Measurements from ENCODE around the gene TCERG1L. TPM values are rescaled to one million over a fixed set of nuclear protein-coding genes. Genes with fewer than 3 reads are reported as not detected.

The TCERG1L gene
- total RNA-seq, 1 donor from 2014 or later: not detected

DNA sequence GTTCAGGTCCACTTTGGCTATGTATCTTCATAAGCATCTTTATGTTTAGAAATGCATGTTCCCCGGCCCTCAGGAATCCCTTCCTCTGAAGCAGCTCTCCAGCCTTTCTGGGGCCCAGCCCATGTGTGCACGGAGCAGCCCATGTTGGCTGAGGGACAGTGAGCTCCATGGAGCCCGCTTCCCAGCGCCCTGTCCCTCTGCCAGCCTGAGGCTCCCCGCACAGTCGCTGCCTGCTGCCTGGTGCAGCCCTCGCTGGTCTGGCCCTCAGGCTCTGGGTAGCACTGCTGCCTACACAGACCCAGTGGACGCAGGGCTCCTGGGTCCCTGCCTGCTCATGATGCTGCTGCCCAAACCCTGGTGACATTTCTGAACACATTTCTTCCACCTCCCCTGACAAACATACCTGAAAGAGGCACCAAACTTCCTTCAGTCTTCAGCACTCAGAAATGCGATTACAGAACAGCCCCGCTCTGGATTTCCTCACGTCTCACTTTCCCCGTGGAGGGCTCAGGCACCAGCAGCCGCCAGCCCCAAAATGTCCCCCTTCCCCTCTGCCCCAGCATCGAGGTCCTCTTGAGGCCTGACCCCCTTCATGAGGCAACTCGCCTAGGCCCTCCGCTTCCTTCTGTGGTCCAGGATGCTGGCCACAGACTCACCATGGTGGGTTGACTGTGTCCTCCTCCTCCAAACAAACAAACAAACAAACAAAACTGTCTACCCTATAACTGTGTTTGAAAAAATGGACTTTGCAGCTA lies 5.0 kb upstream of the TCERG1L start:
- no peak for DNase-seq (ENCODE audit: low read depth)

DNA sequence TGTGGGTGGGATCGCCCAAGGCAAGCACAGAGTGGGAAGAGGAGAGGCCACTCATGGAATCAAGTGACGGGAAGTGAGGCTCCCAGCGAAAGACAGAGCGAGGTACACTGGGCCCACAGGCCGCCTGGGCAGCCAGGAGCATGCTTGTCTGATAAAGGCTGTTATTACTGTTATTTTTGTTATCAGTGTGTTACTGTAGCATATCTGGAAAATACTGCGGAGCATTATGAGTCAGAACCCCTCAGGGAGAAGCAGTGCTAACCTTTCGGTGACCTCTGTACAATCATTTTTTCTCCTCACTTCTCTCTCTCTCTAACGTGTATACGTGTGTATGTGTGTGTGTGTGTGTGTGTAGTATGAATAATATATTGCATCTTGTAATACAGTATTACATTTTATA lies 3.8 kb upstream of the TCERG1L start:
- no peak for DNase-seq (ENCODE audit: low read depth)

DNA sequence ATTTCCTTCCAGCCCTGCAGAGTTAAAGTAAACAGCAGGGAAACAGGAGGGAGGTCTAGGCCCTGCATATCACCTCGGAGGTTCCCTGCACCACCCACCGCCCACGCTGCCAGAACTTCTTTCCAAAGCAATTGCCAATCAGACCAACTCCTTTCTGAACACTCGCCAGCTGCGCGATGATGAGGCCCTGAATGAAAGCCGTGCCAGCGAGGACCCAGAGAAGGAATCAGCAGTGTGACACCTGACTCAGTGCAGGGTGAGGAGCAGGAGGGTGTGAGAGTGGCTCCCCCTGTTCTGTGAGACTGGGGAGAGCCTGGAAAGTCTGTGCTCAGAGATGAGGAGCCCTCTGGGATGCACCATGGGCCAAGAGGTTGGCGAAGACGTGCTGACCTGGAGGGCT lies 3.3 kb upstream of the TCERG1L start:
- no peak for DNase-seq (ENCODE audit: low read depth)

DNA sequence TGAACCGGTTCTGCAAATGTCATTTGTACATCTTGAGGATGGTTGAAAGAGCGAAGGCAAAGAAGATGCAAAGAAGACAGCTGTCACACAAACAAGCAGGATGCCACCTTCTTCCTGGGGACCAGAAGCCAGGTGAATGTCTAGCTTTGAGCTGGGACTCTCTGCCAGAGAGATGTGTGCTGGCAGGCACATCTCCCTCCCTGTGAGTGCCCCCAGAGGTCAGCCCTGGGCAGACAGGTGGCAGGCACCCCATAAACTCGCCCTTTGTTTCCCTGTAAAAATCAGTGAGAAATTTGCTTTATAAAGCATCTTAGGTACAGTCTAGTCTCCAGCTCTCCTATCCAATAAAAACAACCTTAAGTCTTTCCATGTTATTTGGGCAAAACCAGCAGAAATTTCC lies 2.6 kb upstream of the TCERG1L start:
- no peak for DNase-seq (ENCODE audit: low read depth)

DNA sequence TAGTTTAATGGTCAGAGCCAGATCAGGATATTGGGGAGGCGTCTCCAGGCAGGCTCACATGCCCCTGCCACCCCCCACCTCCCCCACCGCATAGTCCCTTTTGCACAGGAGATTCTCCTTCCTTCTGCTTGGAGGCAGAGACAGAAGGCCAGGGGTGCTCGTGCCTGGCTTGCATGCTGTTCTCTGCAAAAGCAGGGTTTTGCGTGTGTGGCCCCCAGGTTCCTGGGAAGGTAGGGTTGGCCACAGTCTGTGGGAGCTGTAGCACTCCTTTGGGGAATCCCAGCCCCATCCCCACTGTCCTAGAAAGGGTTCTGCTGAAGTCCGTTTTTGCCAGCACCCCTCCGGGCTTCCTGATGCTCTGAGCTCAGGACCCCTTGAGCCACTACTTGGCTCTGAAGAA lies 1.9 kb upstream of the TCERG1L start:
- DNase-seq (ENCODE audit: low read depth): no peak

DNA sequence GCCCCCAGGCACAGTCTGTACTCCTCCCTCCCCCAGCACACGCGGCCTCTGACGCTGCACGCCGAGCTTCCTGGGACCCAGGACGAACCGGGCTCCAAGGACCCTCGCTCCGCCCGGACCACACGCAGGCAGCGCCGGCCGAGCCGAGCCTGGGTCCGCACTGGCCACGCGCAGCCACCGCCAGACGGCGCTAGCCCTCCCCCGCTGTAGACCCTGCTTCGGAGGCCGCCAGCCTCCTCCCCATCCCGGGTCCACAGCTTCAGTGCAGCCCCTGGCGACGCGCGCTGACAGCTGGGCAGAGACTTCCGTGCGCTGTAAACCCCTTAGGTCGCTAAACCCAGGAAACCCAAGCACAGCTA lies 936 bp upstream of the TCERG1L start:
- no peak for DNase-seq (ENCODE audit: low read depth)

DNA sequence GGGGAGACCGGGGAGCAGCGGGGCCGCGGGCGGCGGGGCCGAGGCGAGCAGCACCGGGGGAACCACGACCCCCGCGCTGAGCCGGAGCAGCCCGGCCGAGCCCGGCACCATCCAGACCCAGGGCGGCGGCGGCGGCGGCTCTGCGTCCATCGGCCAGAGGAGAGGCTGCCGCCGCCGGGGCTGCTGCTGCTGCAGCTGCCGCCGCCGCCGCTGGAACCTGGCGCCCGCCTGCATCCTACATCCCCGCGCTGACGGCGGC lies 190 bp downstream of the TCERG1L start:
- DNase-seq (ENCODE audit: low read depth): no peak

DNA sequence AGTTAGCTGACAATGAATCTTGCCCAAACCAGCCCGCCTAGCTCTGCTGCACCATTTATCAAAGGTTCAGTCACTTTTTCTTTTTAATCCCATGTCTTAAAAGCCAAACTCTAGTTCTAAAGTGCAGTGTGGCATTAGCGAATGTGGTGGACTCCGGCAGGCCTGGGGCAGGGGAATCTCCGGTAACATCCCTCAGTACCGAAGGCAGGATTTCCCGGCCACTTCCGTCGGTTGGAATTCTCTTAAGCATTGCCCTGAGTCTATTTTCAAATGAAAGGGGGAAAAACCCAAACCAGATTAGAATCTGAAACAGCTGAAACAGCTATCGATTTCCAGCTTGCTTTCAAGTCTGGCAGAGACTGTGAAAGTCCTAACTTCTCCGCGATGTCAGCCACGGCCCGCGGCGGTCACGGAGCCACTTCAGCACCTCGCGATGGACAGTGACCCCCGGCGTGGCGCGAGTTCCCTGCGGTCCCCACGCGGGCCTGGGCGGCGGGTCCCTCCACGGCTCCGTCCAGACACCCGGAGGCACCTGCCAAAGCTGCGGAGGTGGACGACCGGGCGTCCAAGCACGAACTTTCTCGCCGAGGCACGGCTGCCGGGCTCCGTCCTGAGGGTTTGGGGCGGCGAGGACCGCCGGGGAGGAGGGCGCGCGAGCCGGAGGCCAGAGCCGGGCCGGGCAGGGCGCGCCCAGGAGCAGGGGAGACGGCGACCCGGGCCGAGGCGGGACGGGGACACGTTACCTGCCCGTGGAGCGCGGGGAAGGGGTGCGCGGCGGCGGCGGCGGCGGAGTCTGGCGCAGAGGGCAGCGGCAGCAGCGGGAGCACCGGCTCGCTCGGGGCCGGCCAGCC lies 745 bp downstream of the TCERG1L start:
- DNase-seq (ENCODE audit: low read depth): no peak

DNA sequence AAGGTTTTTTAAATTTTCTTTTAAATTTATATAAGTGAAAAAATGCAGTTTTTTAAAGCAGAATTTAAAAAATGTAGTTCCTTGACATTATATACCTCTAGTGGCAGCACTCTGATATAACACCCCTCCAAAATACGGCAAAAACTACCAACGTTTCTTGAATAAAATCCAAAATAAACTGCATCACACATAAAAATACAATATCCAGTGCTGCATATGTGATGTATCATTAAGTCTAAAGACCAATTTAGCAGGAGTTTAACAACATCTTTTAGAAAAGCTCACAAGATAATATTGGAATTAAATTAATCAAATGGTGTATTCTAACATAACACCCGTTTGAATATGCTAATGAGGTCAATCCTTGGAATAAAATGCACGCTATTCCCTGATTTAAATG lies 1.4 kb downstream of the TCERG1L start:
- no peak for DNase-seq (ENCODE audit: low read depth)

DNA sequence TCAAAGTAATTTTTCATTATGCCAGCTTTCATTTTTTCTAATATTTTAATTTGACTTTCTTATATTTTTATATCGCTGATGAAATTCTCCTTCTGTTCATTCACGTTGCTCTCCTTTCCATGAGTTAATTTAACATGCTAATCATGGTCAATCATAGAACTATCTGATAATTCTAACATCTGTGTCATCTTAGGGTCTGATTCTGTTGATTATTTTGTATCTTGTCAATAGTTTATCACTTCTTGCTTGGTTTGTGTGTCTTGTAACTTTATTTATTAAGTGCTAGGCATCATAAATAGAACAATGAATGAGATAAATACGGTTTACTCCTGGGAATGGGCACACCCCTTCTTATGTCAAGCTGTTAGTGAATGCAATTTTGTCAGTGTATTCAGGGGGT lies 11.0 kb downstream of the TCERG1L start:
- DNase-seq (ENCODE audit: low read depth): no peak

DNA sequence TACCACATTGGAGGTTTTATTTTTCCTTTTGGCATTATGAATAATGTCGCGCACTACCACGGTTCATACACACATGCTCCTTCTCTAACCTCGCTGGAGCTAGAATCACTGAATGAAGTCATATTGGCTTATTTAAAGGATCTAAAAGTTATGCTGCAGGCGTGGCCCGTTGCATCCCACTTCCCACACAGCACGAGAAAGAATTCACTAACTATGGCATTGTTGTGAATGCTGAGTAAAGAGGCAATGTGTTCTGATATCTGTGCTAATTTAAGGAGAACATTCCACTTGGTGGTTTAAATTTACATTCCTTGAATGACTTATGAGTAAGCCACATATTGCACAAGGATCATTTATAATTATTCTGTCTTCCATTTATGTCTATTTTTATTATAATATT lies 20.7 kb downstream of the TCERG1L start:
- no peak for DNase-seq (ENCODE audit: low read depth)

DNA sequence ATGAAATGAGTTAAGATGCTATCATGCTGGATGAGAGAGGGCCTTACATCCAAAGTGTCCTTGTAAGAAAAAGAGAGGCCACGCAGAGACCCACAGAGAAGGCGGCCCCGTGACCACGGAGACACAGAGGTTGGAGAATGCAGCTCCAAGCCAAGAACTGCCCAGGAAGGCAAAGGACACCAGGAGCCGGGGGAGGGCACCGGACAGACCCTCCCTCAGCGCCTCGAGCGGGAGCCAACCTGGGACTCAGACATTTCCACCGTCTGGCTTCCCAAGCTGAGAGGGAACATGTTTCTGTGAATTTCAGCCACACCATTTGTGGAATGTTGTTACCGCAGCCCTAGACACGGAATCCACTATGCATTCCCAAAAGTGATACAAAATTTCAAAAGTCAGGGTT lies 22.9 kb downstream of the TCERG1L start:
- DNase-seq (ENCODE audit: low read depth): no peak

DNA sequence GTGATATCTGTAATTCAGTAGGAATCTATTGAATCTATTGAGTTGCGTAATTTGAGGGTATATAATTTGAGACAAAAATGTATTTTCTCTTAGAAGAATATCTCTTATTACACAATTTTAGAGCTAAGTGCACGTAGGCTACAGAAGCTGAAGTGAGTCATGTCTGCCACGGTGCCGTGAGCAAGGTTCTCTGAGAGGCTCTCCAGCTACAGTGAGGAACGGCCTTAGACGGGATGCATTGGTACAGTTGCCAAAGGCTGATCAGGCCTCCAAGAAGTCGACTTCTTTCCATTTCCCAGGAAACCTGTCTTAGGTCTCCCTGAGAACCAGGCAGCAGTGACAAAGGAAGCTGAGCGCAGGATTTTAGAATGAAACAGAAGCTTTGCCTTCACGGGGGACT lies 28.6 kb downstream of the TCERG1L start:
- DNase-seq (ENCODE audit: low read depth): no peak

DNA sequence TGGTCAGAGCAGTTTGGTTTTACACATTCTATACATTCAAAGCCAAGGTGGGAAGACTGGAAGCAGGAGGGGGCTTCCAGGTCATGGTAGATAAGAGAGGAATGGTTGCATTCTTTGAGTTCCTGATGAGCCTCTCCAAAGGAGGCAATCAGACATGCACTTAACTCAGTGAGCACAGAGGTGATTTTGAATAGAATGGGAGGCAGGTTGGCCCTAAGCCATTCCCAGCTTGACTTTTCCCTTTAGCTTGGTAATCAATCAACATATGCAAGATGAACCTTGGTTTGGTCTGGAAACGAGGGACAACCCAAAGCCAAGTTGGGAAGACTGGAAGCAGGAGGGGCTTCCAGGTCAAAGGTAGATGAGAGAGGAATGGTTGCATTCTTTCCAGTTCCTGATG lies 31.4 kb downstream of the TCERG1L start:
- DNase-seq (ENCODE audit: low read depth): no peak

DNA sequence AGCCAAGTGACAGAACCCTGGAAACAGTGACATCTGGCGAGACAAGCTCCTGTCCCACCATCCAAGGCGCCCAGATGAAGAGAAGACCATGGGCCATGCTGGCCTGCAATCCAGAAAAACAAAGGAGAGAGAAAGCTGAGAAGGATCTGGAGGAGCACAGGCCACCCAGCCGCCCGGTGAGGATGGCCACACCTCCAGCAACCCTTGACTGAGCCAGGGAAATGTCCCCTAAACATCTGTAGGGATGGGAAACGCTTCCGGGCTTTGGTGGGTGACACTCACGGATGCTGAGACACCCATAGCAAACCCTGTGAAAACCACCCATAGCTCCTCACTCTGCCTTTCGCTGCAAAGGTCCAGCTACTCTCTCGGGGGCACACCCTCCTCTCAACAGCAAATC lies 32.0 kb downstream of the TCERG1L start:
- DNase-seq (ENCODE audit: low read depth): no peak

DNA sequence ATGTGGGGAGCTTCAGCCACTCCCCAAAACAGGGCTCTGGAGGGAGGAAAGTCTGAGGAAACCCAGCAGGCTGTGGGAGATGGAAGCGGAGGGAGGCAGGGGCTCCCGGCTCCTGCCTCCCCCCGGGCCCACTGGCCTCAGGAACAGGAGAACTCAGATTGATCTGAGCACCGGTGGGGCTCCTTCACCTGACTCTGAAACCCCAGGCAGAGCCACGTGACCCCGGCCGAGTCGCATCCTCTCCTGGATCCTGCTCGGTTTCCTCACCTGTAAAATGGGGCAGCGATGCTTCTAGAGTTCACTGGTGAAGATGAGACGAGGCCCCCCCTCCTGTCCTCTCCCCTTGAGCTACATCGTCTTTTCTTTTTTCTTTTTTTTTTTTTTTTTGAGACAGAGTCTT lies 33.6 kb downstream of the TCERG1L start:
- no peak for DNase-seq (ENCODE audit: low read depth)

DNA sequence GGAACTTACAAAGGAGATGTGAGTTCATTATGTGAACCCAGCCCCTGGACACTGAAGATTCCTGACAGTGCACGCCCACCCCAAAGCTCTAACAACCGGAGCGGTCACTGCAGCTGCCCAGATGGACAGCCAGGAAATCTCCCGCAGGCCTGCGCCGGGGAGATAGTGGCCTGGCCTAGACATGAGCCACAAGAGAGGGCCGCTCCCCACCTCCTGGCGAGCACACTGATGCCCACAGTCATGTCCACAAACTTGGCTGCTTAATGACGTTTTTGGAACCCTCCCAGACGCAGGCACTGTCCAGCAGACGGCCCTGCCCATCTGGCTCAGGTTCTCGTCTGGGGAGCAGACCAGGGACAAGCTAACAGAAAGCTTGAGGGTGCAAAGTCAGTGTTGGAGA lies 34.2 kb downstream of the TCERG1L start:
- no peak for DNase-seq (ENCODE audit: low read depth)

DNA sequence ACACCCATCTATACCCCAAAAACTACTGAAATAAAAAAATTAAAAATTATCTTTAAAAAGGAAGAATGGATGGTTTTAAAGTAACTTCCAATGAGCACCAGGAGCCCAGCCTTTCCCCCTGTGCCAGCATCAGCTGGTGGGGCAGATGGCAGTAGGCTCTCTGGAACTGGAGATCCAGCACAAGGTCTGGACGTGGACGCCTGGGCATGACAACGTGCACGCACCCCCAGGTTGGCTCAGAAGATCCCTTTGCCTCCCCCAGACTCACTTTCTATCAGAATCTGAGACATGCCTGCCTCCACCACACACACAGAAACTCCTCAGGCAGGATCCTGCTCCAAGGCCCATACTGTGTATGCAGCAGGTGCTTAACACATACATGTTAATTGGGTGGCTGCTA lies 35.8 kb downstream of the TCERG1L start:
- no peak for DNase-seq (ENCODE audit: low read depth)

DNA sequence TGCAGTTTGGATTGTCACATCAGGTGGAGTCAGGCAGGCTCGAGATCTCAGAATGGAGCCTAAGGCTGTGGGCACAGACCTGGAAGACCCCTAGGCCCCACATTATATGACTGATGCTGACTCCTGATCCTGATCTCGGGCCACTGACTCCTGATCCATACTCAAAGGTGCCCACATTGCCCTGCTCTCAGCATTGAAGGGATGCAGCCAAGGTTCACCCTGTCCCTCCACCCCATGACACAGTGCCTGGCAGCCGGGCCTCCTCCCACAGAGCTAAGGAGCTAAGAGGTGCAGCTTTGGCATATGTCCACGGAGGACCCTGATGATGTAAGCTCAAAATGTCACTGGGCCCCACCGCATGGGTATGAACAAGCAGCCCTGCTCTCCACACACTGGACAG lies 36.6 kb downstream of the TCERG1L start:
- no peak for DNase-seq (ENCODE audit: low read depth)

DNA sequence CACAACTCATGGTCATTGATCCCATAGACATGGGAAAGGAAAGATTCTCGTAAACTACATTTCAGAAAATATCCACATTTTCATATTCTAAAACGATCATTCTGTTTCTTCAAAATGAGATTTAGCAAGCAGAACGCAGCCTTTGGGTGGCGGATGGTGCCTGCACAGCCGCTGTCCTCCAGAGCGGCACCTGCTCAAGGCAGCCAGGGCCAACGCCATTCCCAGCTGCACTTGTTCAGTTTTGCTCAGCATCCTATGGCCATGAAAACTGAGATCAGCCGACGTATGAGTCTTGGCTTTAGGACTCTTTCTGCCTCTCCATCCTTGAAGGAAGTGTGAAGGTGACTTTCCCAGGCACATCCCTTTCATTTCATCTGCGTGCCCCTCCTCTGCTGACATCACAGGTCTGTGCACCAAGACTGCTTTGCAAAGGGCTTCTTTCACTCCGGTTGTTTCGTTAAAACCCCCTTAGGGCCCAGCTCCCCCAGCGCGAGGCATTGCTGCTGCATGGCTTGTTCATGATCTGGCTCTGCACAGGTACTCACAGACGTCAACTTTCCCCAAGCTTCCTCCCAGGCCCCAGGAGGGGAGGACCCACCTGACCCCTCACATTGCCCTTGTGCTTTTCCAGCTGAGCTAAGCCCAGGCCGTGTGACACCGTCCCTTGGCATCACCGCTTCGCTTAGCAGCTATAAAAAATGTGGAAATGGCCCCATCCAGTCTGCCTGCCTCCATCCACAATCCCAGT lies 37.2 kb downstream of the TCERG1L start:
- no peak for DNase-seq (ENCODE audit: low read depth)

DNA sequence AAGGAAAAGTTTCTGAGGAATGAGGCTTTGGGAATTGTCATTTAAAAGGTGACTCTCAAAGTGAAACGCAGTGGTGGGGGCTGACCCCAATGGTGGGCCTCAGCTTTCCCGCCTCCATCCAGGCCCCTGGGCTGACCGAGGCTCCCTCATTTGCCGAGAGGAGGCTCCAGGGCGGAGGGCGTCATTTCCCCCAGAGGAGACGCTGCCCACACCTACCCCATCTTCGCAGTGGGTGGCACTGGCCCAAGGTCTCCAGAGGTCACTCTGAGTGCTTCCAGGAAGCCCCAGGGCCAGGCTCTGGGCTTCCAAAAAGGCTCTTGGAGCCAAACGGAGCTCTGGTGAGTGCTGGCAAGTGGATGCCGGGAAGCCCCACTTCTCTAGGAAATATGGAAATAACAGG lies 38.0 kb downstream of the TCERG1L start:
- no peak for DNase-seq (ENCODE audit: low read depth)

DNA sequence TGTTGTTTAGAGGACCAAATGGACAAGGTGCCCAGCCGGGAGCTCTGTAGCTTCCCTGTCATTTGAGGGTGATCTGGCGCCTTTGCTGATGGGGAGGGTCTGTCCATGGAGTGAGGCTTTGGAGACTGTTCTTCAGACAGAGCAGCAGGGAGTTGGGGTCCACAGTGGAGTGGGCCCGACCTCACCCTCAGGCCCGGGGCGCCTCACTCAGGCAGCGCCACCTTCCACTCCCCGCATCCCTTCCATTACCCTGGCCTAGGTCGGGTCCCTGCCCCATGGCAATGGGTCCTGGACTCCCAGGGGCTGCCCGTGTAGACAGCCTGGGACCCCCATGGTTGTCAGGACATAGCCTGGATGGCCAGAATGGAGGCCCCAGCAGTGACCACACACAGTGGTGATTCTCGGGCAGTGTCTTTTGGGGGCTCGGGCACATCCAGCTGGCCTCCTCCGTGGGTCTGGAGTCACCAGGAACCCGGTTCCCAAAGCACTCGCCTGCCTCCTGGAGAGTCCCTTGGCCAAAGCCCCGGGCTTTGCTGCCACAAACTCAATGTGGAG lies 38.5 kb downstream of the TCERG1L start:
- no peak for DNase-seq (ENCODE audit: low read depth)

DNA sequence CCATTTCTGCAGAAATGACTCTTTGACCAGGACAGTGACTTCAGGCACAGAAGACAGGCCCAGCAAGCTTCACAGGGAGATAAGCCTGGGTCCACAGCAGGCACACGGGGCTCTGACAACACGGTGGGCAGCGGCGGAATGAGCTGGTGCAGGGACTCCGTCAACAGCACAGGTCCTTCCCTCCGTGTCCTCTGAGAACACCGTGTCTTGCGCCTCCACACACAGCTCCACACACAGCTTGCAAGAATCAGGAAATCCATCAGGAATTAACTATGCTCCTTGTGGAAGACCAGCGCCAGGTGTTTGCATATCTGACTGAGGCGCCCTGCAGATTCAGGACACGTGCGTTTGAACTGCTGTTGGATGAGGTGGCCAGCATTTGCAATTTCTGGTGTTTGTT lies 39.6 kb downstream of the TCERG1L start:
- DNase-seq (ENCODE audit: low read depth): no peak

Measured in renal cortical epithelial cell (primary cell).